T-helper 1 cell treated with Interleukin-12 subunit alpha and Interleukin-12 subunit beta and Interleukin-4 antibody, amounts not matched to agents 30 μg/mL and 1 μg/mL, for 36 hours (primary cell): ENCODE data around the gene CLCN1.

Source experiments
- H3K27ac Mint-ChIP-seq: one replicate; pipeline ENCODE4 v1.8.0; 2021; ENCODE audit warnings: mild to moderate bottlenecking, mixed read lengths
- H3K27me3 Mint-ChIP-seq: one replicate; pipeline ENCODE4 v1.8.0; 2021; ENCODE audit warnings: low read depth, mixed read lengths
- H3K36me3 Mint-ChIP-seq: one replicate; pipeline ENCODE4 v1.8.0; 2021; ENCODE audit warnings: low read depth, mixed read lengths
- H3K4me1 Mint-ChIP-seq: one replicate; pipeline ENCODE4 v1.8.0; 2021; ENCODE audit warnings: low read depth, mixed read lengths
- H3K4me3 Mint-ChIP-seq: one replicate; pipeline ENCODE4 v1.8.0; 2021; ENCODE audit warnings: mild to moderate bottlenecking, moderate library complexity, mixed read lengths
- H3K9me3 Mint-ChIP-seq: one replicate; pipeline ENCODE4 v1.8.0; 2021; ENCODE audit warnings: mixed read lengths

CLCN1 gene

GRCh38 chr7:143376396-143376795 is 60.5 kb downstream of the CLCN1 start:
- Mint-ChIP-seq H3K36me3 (peaks cover 2% of the 10 kb centered on the region), H3K27ac (no peak overlapping the region), H3K4me3 (no peak overlapping the region), H3K4me1 (peaks cover 53% of the 10 kb centered on the region), H3K27me3 (no peaks in the 10 kb centered on the region), H3K9me3 (no peaks in the 10 kb centered on the region)

GRCh38 chr7:143379611-143380259 is 63.8 kb downstream of the CLCN1 start:
- H3K27me3 Mint-ChIP-seq: no peaks in the 10 kb centered on the region
- peak overlapping the region; percentile 76 for H3K27ac Mint-ChIP-seq
- peak overlapping the region; percentile 81 for H3K4me3 Mint-ChIP-seq
- no peaks in the 10 kb centered on the region for H3K9me3 Mint-ChIP-seq
- H3K36me3 Mint-ChIP-seq: peaks cover 5% of the 10 kb centered on the region
- H3K4me1 Mint-ChIP-seq: peaks cover 45% of the 10 kb centered on the region

DNA sequence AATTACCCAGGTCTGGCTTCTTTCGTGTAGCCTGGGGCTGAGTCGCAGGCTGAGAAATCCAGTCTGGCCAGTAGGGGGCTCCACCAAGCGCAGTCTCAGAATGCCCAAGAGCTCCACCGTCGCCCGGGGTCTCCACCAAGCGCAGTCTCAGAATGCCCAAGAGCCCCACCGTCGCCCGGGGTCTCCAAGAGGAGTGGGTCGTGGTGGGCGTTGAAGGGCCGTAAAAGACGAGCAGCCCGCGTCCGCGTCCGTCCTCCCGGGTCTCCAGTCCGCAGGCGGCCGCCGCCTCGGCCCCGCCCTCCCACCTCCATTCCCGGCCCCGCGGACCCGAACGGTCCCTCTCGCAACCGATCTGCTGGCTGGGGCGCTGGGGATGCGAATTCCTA is 64.3 kb downstream of the CLCN1 start:
- H3K4me1 Mint-ChIP-seq: peaks cover 39% of the 10 kb centered on the region
- H3K9me3 Mint-ChIP-seq: no peaks in the 10 kb centered on the region
- peak overlapping the region; percentile 76 for H3K27ac Mint-ChIP-seq
- peaks cover 5% of the 10 kb centered on the region for H3K36me3 Mint-ChIP-seq
- peak overlapping the region; percentile 81 for H3K4me3 Mint-ChIP-seq
- no peaks in the 10 kb centered on the region for H3K27me3 Mint-ChIP-seq

DNA sequence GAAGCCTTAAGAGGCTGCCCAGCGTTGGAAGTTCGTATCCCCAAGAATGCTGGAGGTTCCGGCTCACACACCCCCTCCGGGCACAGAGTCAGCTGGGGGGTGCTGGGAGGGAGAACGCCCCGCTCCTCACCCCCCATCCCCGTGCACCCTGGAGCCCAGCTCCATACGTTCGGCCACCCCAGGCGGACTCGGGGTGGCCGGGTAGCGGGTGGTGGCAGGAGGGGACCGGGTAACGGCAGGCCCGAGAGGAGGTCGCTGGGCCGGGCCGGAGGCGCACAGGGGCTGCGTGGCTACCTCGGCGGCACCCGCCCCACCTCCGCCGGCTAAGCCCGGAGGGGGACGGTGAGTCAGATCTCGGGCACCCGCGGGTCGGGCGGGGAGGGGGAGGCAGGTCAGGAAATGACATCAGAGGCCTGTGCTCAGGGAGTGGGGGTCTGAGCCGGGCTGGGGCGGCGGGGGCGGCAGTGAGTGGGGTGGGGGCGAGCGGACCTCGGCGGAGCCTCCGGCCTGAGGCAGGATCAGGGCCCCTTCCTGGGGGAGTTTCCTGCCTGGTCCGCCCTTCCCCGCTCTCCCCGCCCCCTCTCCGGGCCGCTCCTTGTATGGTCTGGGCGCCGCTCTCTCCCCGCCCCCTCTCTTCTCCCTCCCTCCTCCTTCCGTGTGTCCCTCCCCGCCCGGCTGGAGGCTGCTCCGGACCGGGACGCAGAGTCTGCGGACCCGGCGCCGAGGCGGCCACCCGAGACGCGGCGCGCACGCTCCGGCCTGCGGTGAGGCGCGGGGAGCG is 64.9 kb downstream of the CLCN1 start, which contains the start of gene ZYX:
Gene ZYX, plus strand, starts transcription at position 700 of the 781 bp plus-strand sequence. CDS start 227 bp downstream, outside the sequence.
- Mint-ChIP-seq H3K27ac (peak within 1 kb of the TSS; percentile 76), H3K4me3 (peak within 1 kb of the TSS; percentile 81), H3K36me3 (peaks cover 5% of the 10 kb centered on the region), H3K4me1 (peaks cover 34% of the 10 kb centered on the region), H3K9me3 (no peaks in the 10 kb centered on the region), H3K27me3 (no peaks in the 10 kb centered on the region)

DNA sequence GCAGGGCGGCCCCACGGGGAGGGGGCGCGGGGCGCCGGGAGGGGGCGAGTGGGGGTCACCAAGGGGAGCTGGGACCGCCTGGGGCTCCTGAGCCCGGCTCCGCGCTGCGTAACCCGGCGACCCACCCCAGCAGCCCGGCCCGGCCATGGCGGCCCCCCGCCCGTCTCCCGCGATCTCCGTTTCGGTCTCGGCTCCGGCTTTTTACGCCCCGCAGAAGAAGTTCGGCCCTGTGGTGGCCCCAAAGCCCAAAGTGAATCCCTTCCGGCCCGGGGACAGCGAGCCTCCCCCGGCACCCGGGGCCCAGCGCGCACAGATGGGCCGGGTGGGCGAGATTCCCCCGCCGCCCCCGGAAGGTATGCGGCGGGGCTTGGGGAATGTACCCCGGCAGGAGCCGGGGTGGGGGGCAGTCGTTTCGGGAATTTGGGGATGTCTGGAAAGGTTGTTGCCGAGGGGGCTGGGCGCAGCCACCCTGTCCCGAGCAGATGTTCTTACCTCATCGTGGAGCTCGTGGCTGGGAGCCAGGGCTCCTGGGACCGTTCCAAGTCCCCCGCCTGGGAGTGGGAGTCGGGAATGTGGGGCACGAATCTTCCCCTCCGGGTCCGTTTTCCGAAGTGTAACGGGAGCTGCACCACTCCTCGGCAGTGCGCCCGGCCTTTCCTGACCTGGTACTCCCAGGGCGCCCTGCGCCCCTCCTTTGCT is 65.7 kb downstream of the CLCN1 start:
- Mint-ChIP-seq H3K4me3 (peak overlapping the region; percentile 68), H3K4me1 (peaks cover 28% of the 10 kb centered on the region), H3K27me3 (no peaks in the 10 kb centered on the region), H3K9me3 (no peaks in the 10 kb centered on the region), H3K36me3 (peaks cover 5% of the 10 kb centered on the region), H3K27ac (peak overlapping the region; percentile 9)

DNA sequence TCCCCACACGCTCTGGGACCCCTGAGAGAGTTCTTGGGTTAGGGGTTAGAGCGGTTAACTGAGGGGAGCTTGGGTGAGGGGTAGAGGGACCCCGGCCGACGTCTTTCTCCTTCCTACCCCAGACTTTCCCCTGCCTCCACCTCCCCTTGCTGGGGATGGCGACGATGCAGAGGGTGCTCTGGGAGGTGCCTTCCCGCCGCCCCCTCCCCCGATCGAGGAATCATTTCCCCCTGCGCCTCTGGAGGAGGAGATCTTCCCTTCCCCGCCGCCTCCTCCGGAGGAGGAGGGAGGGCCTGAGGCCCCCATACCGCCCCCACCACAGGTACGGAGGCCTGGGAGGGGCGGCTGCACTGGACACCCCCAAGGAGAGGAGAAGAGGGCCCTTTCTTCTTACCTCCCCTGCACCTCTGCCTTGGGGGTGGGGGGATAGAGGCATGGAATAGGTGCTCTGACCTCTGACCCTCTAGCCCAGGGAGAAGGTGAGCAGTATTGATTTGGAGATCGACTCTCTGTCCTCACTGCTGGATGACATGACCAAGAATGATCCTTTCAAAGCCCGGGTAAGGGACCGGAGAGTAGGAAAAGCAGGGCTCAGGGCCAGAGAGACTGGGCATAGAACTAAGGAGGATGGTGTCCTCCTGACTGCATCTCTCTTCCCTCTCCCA is 66.3 kb downstream of the CLCN1 start:
- H3K4me1 Mint-ChIP-seq: peaks cover 23% of the 10 kb centered on the region
- no peaks in the 10 kb centered on the region for H3K27me3 Mint-ChIP-seq
- peak overlapping the region; percentile 24 for H3K27ac Mint-ChIP-seq
- peak overlapping the region; percentile 68 for H3K4me3 Mint-ChIP-seq
- H3K36me3 Mint-ChIP-seq: peaks cover 5% of the 10 kb centered on the region
- no peaks in the 10 kb centered on the region for H3K9me3 Mint-ChIP-seq

DNA sequence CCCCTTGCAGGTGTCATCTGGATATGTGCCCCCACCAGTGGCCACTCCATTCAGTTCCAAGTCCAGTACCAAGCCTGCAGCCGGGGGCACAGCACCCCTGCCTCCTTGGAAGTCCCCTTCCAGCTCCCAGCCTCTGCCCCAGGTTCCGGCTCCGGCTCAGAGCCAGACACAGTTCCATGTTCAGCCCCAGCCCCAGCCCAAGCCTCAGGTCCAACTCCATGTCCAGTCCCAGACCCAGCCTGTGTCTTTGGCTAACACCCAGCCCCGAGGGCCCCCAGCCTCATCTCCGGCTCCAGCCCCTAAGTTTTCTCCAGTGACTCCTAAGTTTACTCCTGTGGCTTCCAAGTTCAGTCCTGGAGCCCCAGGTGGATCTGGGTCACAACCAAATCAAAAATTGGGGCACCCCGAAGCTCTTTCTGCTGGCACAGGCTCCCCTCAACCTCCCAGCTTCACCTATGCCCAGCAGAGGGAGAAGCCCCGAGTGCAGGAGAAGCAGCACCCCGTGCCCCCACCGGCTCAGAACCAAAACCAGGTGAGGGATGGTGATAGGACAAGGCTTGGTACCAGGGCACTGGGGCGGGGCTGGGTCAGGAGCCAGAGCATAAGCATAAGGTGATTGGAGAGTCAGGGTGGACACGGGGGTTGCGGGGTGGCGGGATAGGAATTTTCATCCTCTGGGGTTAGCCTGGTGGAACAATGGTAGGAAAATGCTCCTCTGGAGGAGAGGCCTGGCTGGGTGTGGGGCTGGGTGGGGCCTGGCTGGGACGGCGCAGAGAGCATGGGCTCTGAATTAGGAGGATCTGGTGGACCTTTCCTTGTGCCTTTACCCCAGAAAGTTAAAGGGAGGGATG is 67.1 kb downstream of the CLCN1 start:
- Mint-ChIP-seq H3K27me3 (no peaks in the 10 kb centered on the region), H3K4me3 (peak overlapping the region; percentile 68), H3K36me3 (peaks cover 8% of the 10 kb centered on the region), H3K9me3 (no peaks in the 10 kb centered on the region), H3K4me1 (peaks cover 21% of the 10 kb centered on the region), H3K27ac (peak overlapping the region; percentile 24)

DNA sequence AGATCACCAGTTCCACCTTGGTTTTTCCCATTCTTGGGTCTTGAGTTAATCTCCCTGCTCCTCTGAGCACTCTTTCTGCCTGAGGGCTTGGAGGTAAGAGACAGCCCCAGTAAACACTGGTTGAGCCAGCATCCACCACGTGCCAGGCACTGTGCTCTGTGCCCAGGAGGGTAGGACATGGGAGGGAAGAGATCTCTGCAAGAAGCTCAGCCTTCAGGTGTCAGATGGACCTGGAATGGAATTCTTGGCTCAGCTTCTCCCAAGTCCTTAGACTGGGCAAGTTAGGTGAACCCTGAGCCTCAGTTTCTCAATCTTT is 67.7 kb downstream of the CLCN1 start:
- no peak overlapping the region for H3K4me3 Mint-ChIP-seq
- H3K9me3 Mint-ChIP-seq: no peaks in the 10 kb centered on the region
- no peaks in the 10 kb centered on the region for H3K27me3 Mint-ChIP-seq
- H3K4me1 Mint-ChIP-seq: peaks cover 21% of the 10 kb centered on the region
- peaks cover 8% of the 10 kb centered on the region for H3K36me3 Mint-ChIP-seq
- no peak overlapping the region for H3K27ac Mint-ChIP-seq

DNA sequence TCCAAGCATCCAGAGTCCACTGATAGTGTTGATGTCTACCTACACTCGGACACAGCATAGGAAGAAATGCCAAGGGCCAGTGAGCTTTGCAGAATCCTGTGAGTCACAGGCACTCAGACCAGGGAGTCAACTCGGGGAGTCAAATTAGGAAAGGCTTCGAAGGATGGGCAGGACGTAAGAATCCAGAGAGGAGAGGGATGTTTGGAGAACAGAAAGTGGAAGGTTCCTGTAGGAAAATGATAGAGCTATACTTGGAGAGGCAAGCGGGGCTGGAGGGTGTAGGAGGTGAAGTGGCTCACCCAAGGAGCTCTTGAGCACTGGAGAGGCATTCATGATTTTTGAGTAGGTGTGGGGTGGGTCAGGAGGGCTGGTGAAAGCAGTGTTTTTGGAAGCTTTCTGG is 68.2 kb downstream of the CLCN1 start:
- Mint-ChIP-seq H3K36me3 (peaks cover 8% of the 10 kb centered on the region), H3K4me3 (no peak overlapping the region), H3K9me3 (no peaks in the 10 kb centered on the region)

GRCh38 chr7:143384661-143385631 is 69.0 kb downstream of the CLCN1 start:
- H3K4me3 Mint-ChIP-seq: no peak overlapping the region
- no peaks in the 10 kb centered on the region for H3K27me3 Mint-ChIP-seq
- peaks cover 13% of the 10 kb centered on the region for H3K4me1 Mint-ChIP-seq
- H3K27ac Mint-ChIP-seq: no peak overlapping the region
- no peaks in the 10 kb centered on the region for H3K9me3 Mint-ChIP-seq
- peaks cover 11% of the 10 kb centered on the region for H3K36me3 Mint-ChIP-seq

More for the DNA sequence above, 68.2 kb downstream of the CLCN1 start:
- Mint-ChIP-seq H3K4me1 (peaks cover 17% of the 10 kb centered on the region), H3K27me3 (no peaks in the 10 kb centered on the region), H3K27ac (no peak overlapping the region)

DNA sequence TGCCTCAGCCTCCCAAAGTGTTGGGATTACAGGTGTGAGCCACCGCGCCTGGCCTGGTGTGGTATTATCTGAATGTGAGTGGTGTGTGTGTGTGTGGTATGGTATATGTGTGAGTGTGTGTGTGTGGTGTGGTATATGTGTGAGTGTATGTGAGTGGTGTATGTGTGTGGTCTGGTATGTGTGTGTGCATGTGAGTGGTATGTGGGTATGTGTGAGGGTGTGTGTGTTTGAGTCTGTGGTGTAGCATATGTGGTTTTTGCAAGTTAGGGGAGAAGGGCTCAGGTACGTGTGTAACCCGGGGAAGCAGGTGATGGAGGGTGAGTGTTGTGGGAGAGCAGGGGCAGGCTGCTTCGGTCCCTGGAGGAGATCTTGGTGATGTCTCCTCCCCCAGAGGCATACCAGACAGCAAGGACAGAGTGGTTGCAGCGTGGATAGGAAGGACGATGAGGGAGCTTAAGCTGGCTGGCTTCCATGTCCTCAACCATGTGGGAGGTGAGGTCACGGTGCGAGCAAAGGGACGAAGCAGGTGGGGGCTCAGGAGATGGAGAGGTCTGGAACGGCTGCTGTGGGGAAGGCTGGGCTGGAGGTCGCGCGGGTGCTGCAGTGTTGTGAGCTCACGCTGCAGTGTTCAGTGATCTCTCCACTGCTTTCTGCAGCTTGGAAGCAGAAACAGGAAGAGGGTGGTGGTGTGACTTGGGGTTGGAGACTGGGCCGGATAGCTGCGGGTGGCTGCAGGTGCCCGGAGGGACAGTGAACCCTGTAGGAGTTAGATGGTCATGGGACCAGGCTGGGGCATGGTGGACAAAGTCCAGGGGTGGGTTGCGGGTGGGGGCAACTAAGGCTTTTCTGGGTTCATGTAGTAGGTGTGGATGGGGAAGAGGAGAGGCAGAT is 70.2 kb downstream of the CLCN1 start:
- no peaks in the 10 kb centered on the region for H3K27me3 Mint-ChIP-seq
- peaks cover 18% of the 10 kb centered on the region for H3K36me3 Mint-ChIP-seq
- H3K27ac Mint-ChIP-seq: no peak overlapping the region
- H3K4me3 Mint-ChIP-seq: no peak overlapping the region
- no peaks in the 10 kb centered on the region for H3K9me3 Mint-ChIP-seq
- H3K4me1 Mint-ChIP-seq: peaks cover 13% of the 10 kb centered on the region
